ENCODE results near the gene AGO1. TPM values are rescaled to one million over a fixed set of nuclear protein-coding genes. Genes with fewer than 3 reads are reported as not detected.

The AGO1 gene
- 10 to 100 TPM; 21.8 to 27.7 (median 25.4) TPM for total RNA-seq

- 0 to 2% methylated on average over 22 of the region's 58 CpGs for WGBS, 2 donors
- DNase-seq: peak; percentile 94 to 97
- H3K36me3 ChIP-seq: no peaks in the 10 kb centered on the region
- no peaks in the 10 kb centered on the region for H3K27me3 ChIP-seq
- intact Hi-C loops (cut with DNase I): loop anchor here (5.0 kb wide), 1 partner anchor 204 kb away; the partner anchor contains the start of gene ADPRS
- H3K4me3 ChIP-seq (replicated peaks in 1 of 3): peak within 1 kb of the TSS; percentile 75 to 90 (median 90)
- no peaks in the 10 kb centered on the region for H3K9me3 ChIP-seq
- H3K4me1 ChIP-seq: peaks cover 7 to 11% of the 10 kb centered on the region in 2 donors
- peak within 1 kb of the TSS; percentile 61 to 77 (median 69) for H3K27ac ChIP-seq
- TF ChIP-seq CTCF (IDR thresholded peaks at IDR 0.05) (peak; percentile 77 to 99 (median 98)), POLR2A (IDR thresholded peaks at IDR 0.05) (peak in 1 of 2 donors; percentile 92)
Observed at GRCh38 chr1:35882945-35883634, at the start of gene AGO1. Gene AGO1 (plus strand): TSS chr1:35883209. CDS start chr1:35883422, 213 bp downstream.

GRCh38 chr1:35833395-35833794 is 49.6 kb upstream of the AGO1 start:
- Histone ChIP-seq H3K27ac (no peak overlapping the region), H3K4me1 (no peaks in the 10 kb centered on the region), H3K36me3 (peaks cover 15 to 33% of the 10 kb centered on the region in 2 donors), H3K9me3 (no peaks in the 10 kb centered on the region), H3K27me3 (no peaks in the 10 kb centered on the region), H3K4me3 (replicated peaks in 1 of 3) (no peak overlapping the region)
- intact Hi-C loops (cut with DNase I): no loop called here
- TF ChIP-seq POLR2A (IDR thresholded peaks at IDR 0.05) (no peak), CTCF (IDR thresholded peaks at IDR 0.05) (no peak)
- WGBS, 2 donors: 89 to 98% methylated on average over 2 of the region's 2 CpGs
- DNase-seq: no peak

- H3K4me1 ChIP-seq: no peaks in the 10 kb centered on the region
- H3K4me3 ChIP-seq (replicated peaks in 1 of 3): no peak overlapping the region
- H3K27ac ChIP-seq: no peak overlapping the region
- no peak for DNase-seq
- no peaks in the 10 kb centered on the region for H3K27me3 ChIP-seq
- TF ChIP-seq CTCF (IDR thresholded peaks at IDR 0.05) (no peak), POLR2A (IDR thresholded peaks at IDR 0.05) (no peak)
- peaks cover 15 to 30% of the 10 kb centered on the region in 2 donors for H3K36me3 ChIP-seq
- H3K9me3 ChIP-seq: no peaks in the 10 kb centered on the region
- intact Hi-C loops (cut with DNase I): no loop called here
- 94 to 95% methylated on average over 2 of the region's 2 CpGs for WGBS, 2 donors
Observed at GRCh38 chr1:35834218-35834617, 48.8 kb upstream of the AGO1 start.

- Histone ChIP-seq H3K4me3 (replicated peaks in 1 of 3) (no peak overlapping the region), H3K4me1 (no peaks in the 10 kb centered on the region), H3K27me3 (no peaks in the 10 kb centered on the region), H3K9me3 (no peaks in the 10 kb centered on the region), H3K36me3 (peaks cover 16 to 30% of the 10 kb centered on the region in 2 donors), H3K27ac (no peak overlapping the region)
- no peak for DNase-seq
- TF ChIP-seq POLR2A (IDR thresholded peaks at IDR 0.05) (no peak), CTCF (IDR thresholded peaks at IDR 0.05) (no peak)
- WGBS, 2 donors: 45 to 49% methylated on average over 2 of the region's 2 CpGs
- intact Hi-C loops (cut with DNase I): no loop called here
Observed at GRCh38 chr1:35835398-35835797, 47.6 kb upstream of the AGO1 start.

GRCh38 chr1:35836734-35837133 is 46.3 kb upstream of the AGO1 start:
- no peaks in the 10 kb centered on the region for H3K27me3 ChIP-seq
- H3K4me1 ChIP-seq: no peaks in the 10 kb centered on the region
- no peak for TF ChIP-seq POLR2A (IDR thresholded peaks at IDR 0.05)
- H3K4me3 ChIP-seq (replicated peaks in 1 of 3): no peak overlapping the region
- no peak for DNase-seq
- no peaks in the 10 kb centered on the region for H3K9me3 ChIP-seq
- 100% methylated on average over 1 of the region's 1 CpG for WGBS, 2 donors
- peaks cover 24% of the 10 kb centered on the region in 2 donors for H3K36me3 ChIP-seq
- H3K27ac ChIP-seq: no peak overlapping the region
- intact Hi-C loops (cut with DNase I): no loop called here
